Pons (tissue), 1 donor: ENCODE measurements around the gene FAM47A.

Experiments
- DNase-seq: peaks from one replicate; pipeline ENCODE4 v3.0.0-alpha.2; 2016; ENCODE audit warnings: low spot score

The FAM47A gene

GRCh38 chrX:34132028-34132427 is at the start of gene FAM47A:
FAM47A (minus strand) TSS chrX:34132314; CDS start chrX:34132278, 36 bp downstream.
- DNase-seq, result no peak

- no peak for DNase-seq
Measured at GRCh38 chrX:34147345-34147744, 15.2 kb upstream of the FAM47A start.

GRCh38 chrX:34146906-34147305 is 14.8 kb upstream of the FAM47A start:
- DNase-seq, result no peak

- peak; percentile 1 for DNase-seq
Measured at GRCh38 chrX:34144246-34144645, 12.1 kb upstream of the FAM47A start.

DNA sequence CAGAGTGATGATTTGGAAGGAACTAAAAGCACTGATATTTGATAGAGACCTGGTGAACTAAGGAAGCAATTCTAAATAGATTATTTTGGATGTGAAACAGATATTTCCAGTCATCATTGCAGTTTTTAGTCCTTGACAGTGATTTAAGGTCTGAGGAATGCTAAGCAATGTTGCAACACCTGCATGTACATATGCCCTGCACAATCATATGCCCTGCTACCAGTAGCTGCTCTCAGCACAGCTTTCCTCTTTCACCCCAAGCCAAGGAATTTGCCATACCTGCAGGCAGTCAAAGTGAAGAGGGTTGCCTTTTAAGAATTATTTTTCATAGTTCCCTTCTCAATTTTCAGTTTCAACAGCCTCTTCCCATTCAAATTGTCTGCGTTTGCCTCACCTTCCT is 8.7 kb upstream of the FAM47A start:
- no peak for DNase-seq

GRCh38 chrX:34130980-34131744 is 952 bp downstream of the FAM47A start:
- DNase-seq, result no peak

GRCh38 chrX:34130501-34130900 is 1.6 kb downstream of the FAM47A start:
- DNase-seq, result no peak

- DNase-seq, result no peak
Measured at GRCh38 chrX:34126011-34126410, 6.1 kb downstream of the FAM47A start.

DNA sequence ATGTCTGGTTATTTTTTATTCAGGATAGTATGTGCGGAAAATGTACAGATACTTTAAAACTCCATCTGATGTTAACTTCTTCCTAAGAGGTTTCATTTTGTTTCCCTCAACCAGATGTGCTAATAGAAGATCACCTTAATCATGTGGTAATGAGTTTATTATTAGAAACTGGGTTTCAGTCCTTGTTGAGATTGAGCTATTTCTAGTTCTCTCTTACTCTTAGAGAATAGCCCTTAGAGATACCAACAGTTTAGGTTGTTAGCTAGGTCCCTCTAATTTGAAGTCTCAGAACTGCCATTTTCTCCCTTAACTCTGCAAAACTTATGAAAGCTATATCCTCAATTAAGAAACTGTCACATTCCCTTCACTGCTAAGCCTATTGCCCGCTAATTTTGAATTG is 13.0 kb downstream of the FAM47A start:
- DNase-seq, result no peak

DNA sequence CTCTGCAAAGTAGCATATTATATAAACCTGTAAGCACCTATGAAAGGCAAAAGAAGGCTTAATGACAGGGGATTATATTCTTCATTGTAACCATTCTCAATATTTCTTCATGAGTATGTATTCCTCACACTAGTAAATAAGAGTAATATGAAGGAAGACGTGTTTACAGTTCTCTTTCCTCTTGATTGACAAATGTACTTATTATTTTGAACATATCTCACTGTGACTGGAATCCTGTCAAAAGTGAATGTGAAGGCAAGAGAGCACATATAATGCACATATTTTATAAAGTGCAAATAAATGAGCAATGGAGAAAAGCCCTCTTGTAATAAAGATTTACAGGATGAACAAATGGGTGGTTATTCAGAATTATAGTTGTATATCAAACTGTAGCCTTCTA is 19.7 kb downstream of the FAM47A start:
- no peak for DNase-seq
